ENCODE data around the gene CCNH.

The CCNH gene

GRCh38 chr5:87401626-87402025 lies 11.1 kb downstream of the CCNH start:
- DNase-seq = no peak

GRCh38 chr5:87400305-87400899 lies 12.3 kb downstream of the CCNH start:
- DNase-seq = no peak

- DNase-seq = no peak
These were observed 13.0 kb downstream of the CCNH start for GRCh38 chr5:87399720-87400119.

GRCh38 chr5:87398981-87399614 lies 13.6 kb downstream of the CCNH start:
- DNase-seq = no peak

- DNase-seq = no peak
These were observed 18.1 kb downstream of the CCNH start for GRCh38 chr5:87394411-87395165.

- DNase-seq = no peak
These were observed 19.4 kb downstream of the CCNH start for GRCh38 chr5:87393331-87393730.

GRCh38 chr5:87392801-87393200 lies 19.9 kb downstream of the CCNH start:
- no peak for DNase-seq

- DNase-seq = no peak
These were observed 20.6 kb downstream of the CCNH start for GRCh38 chr5:87392170-87392569.

- no peak for DNase-seq
These were observed 22.0 kb downstream of the CCNH start for GRCh38 chr5:87390576-87391199.

GRCh38 chr5:87390075-87390474 lies 22.7 kb downstream of the CCNH start:
- DNase-seq = no peak

GRCh38 chr5:87389296-87390034 lies 23.3 kb downstream of the CCNH start:
- no peak for DNase-seq

GRCh38 chr5:87388129-87388528 lies 24.6 kb downstream of the CCNH start:
- DNase-seq = no peak

GRCh38 chr5:87385802-87386201 lies 26.9 kb downstream of the CCNH start:
- DNase-seq = no peak

- DNase-seq = no peak
These were observed 29.5 kb downstream of the CCNH start for GRCh38 chr5:87383216-87383615.

GRCh38 chr5:87382224-87382623 lies 30.5 kb downstream of the CCNH start:
- no peak for DNase-seq

GRCh38 chr5:87372705-87373104 lies 40.0 kb downstream of the CCNH start:
- DNase-seq = no peak

GRCh38 chr5:87369431-87369830 lies 43.3 kb downstream of the CCNH start:
- DNase-seq = no peak

GRCh38 chr5:87368601-87369000 lies 44.1 kb downstream of the CCNH start:
- no peak for DNase-seq

GRCh38 chr5:87367243-87367642 lies 45.5 kb downstream of the CCNH start:
- DNase-seq = no peak

GRCh38 chr5:87361536-87362213 lies 51.1 kb downstream of the CCNH start:
- DNase-seq = no peak

GRCh38 chr5:87361031-87361445 lies 51.7 kb downstream of the CCNH start:
- no peak for DNase-seq

GRCh38 chr5:87360132-87360531 lies 52.6 kb downstream of the CCNH start:
- DNase-seq = no peak
